ENCODE results near the gene ANO10.
"Not testable (repeated sequence)": the region's sequence is repeated elsewhere in the genome, so short reads cannot be mapped to it uniquely, and the experiment has no call there.

The ANO10 gene

GRCh38 chr3:43559961-43560360 is 61.9 kb downstream of the ANO10 start:
- H3K4me1 ChIP-seq (ENCODE audit: insufficient read depth, insufficient read length) = no peaks in the 10 kb centered on the region
- DNase-seq (ENCODE audit: low read depth, low spot score) = no peak
- 0 out of 2 replicates have a peak, but pooled peaks cover 3% of the 10 kb centered on the region for H3K9me3 ChIP-seq (ENCODE audit: insufficient read depth, low read length)
- H3K9ac ChIP-seq (ENCODE audit: insufficient read length, low read depth) = no peak overlapping the region
- H3K4me3 ChIP-seq (ENCODE audit: insufficient read length, low read depth) = no peak overlapping the region
- peaks cover 18% of the 10 kb centered on the region for H3K36me3 ChIP-seq (ENCODE audit: insufficient read depth, insufficient read length, low read length)
- TF ChIP-seq YY1 (IDR thresholded peaks at IDR 0.05; ENCODE audit: insufficient read depth, insufficient read length) (no peak), SUZ12 (IDR thresholded peaks at IDR 0.05; ENCODE audit: extremely low read depth, insufficient read depth, insufficient read length) (no peak), ZNF274 (IDR thresholded peaks at IDR 0.05; ENCODE audit: low read depth, low read length) (no peak)
- no peaks in the 10 kb centered on the region for H3K27me3 ChIP-seq (ENCODE audit: insufficient read depth, insufficient read length)

- Histone ChIP-seq H3K36me3 (ENCODE audit: insufficient read depth, insufficient read length, low read length) (peaks cover 26% of the 10 kb centered on the region), H3K4me3 (ENCODE audit: insufficient read length, low read depth) (no peak overlapping the region), H3K9me3 (ENCODE audit: insufficient read depth, low read length) (no peaks in the 10 kb centered on the region), H3K27me3 (ENCODE audit: insufficient read depth, insufficient read length) (no peaks in the 10 kb centered on the region), H3K9ac (ENCODE audit: insufficient read length, low read depth) (no peak overlapping the region), H3K4me1 (ENCODE audit: insufficient read depth, insufficient read length) (no peaks in the 10 kb centered on the region)
- no peak for TF ChIP-seq YY1 (IDR thresholded peaks at IDR 0.05; ENCODE audit: insufficient read depth, insufficient read length)
- no peak for TF ChIP-seq SUZ12 (IDR thresholded peaks at IDR 0.05; ENCODE audit: extremely low read depth, insufficient read depth, insufficient read length)
- no peak for TF ChIP-seq ZNF274 (IDR thresholded peaks at IDR 0.05; ENCODE audit: low read depth, low read length)
- no peak for DNase-seq (ENCODE audit: low read depth, low spot score)
Measured at GRCh38 chr3:43558171-43558570, 63.6 kb downstream of the ANO10 start.

- Histone ChIP-seq H3K9ac (ENCODE audit: insufficient read length, low read depth) (no peak overlapping the region), H3K36me3 (ENCODE audit: insufficient read depth, insufficient read length, low read length) (peaks cover 22% of the 10 kb centered on the region), H3K9me3 (ENCODE audit: insufficient read depth, low read length) (no peaks in the 10 kb centered on the region), H3K4me3 (ENCODE audit: insufficient read length, low read depth) (no peak overlapping the region), H3K27me3 (ENCODE audit: insufficient read depth, insufficient read length) (no peaks in the 10 kb centered on the region), H3K4me1 (ENCODE audit: insufficient read depth, insufficient read length) (no peaks in the 10 kb centered on the region)
- no peak for TF ChIP-seq SUZ12 (IDR thresholded peaks at IDR 0.05; ENCODE audit: extremely low read depth, insufficient read depth, insufficient read length)
- TF ChIP-seq ZNF274 (IDR thresholded peaks at IDR 0.05; ENCODE audit: low read depth, low read length) = no peak
- no peak for TF ChIP-seq YY1 (IDR thresholded peaks at IDR 0.05; ENCODE audit: insufficient read depth, insufficient read length)
- DNase-seq (ENCODE audit: low read depth, low spot score) = no peak
Measured at GRCh38 chr3:43549626-43550290, 72.1 kb downstream of the ANO10 start.

GRCh38 chr3:43544277-43544676 is 77.5 kb downstream of the ANO10 start:
- not testable (repeated sequence) for H3K27me3 ChIP-seq (ENCODE audit: insufficient read depth, insufficient read length); H3K4me1 ChIP-seq (ENCODE audit: insufficient read depth, insufficient read length); DNase-seq (ENCODE audit: low read depth, low spot score); H3K9ac ChIP-seq (ENCODE audit: insufficient read length, low read depth); H3K4me3 ChIP-seq (ENCODE audit: insufficient read length, low read depth); H3K9me3 ChIP-seq (ENCODE audit: insufficient read depth, low read length)
- peaks cover 14% of the 10 kb centered on the region for H3K36me3 ChIP-seq (ENCODE audit: insufficient read depth, insufficient read length, low read length)

- Histone ChIP-seq H3K27me3 (ENCODE audit: insufficient read depth, insufficient read length) (no peaks in the 10 kb centered on the region), H3K4me1 (ENCODE audit: insufficient read depth, insufficient read length) (no peaks in the 10 kb centered on the region), H3K9me3 (ENCODE audit: insufficient read depth, low read length) (no peaks in the 10 kb centered on the region), H3K9ac (ENCODE audit: insufficient read length, low read depth) (no peak overlapping the region), H3K4me3 (ENCODE audit: insufficient read length, low read depth) (no peak overlapping the region), H3K36me3 (ENCODE audit: insufficient read depth, insufficient read length, low read length) (peaks cover 3% of the 10 kb centered on the region)
- no peak for DNase-seq (ENCODE audit: low read depth, low spot score)
- TF ChIP-seq SUZ12 (IDR thresholded peaks at IDR 0.05; ENCODE audit: extremely low read depth, insufficient read depth, insufficient read length) = no peak
- no peak for TF ChIP-seq ZNF274 (IDR thresholded peaks at IDR 0.05; ENCODE audit: low read depth, low read length)
- TF ChIP-seq YY1 (IDR thresholded peaks at IDR 0.05; ENCODE audit: insufficient read depth, insufficient read length) = no peak
Measured at GRCh38 chr3:43542328-43543043, 79.3 kb downstream of the ANO10 start.

- Histone ChIP-seq H3K4me1 (ENCODE audit: insufficient read depth, insufficient read length) (no peaks in the 10 kb centered on the region), H3K27me3 (ENCODE audit: insufficient read depth, insufficient read length) (no peaks in the 10 kb centered on the region), H3K36me3 (ENCODE audit: insufficient read depth, insufficient read length, low read length) (peaks cover 3% of the 10 kb centered on the region), H3K4me3 (ENCODE audit: insufficient read length, low read depth) (no peak overlapping the region), H3K9ac (ENCODE audit: insufficient read length, low read depth) (no peak overlapping the region), H3K9me3 (ENCODE audit: insufficient read depth, low read length) (no peaks in the 10 kb centered on the region)
- TF ChIP-seq ZNF274 (IDR thresholded peaks at IDR 0.05; ENCODE audit: low read depth, low read length) = no peak
- no peak for TF ChIP-seq YY1 (IDR thresholded peaks at IDR 0.05; ENCODE audit: insufficient read depth, insufficient read length)
- TF ChIP-seq SUZ12 (IDR thresholded peaks at IDR 0.05; ENCODE audit: extremely low read depth, insufficient read depth, insufficient read length) = no peak
- no peak for DNase-seq (ENCODE audit: low read depth, low spot score)
Measured at GRCh38 chr3:43540624-43541023, 81.2 kb downstream of the ANO10 start.

GRCh38 chr3:43539321-43539720 is 82.5 kb downstream of the ANO10 start:
- peaks cover 3% of the 10 kb centered on the region for H3K36me3 ChIP-seq (ENCODE audit: insufficient read depth, insufficient read length, low read length)
- H3K9ac ChIP-seq (ENCODE audit: insufficient read length, low read depth) = no peak overlapping the region
- no peaks in the 10 kb centered on the region for H3K4me1 ChIP-seq (ENCODE audit: insufficient read depth, insufficient read length)
- no peak overlapping the region for H3K4me3 ChIP-seq (ENCODE audit: insufficient read length, low read depth)
- H3K9me3 ChIP-seq (ENCODE audit: insufficient read depth, low read length) = no peaks in the 10 kb centered on the region
- DNase-seq (ENCODE audit: low read depth, low spot score) = peak; percentile 39
- no peaks in the 10 kb centered on the region for H3K27me3 ChIP-seq (ENCODE audit: insufficient read depth, insufficient read length)
- TF ChIP-seq YY1 (IDR thresholded peaks at IDR 0.05; ENCODE audit: insufficient read depth, insufficient read length) (no peak), SUZ12 (IDR thresholded peaks at IDR 0.05; ENCODE audit: extremely low read depth, insufficient read depth, insufficient read length) (no peak), ZNF274 (IDR thresholded peaks at IDR 0.05; ENCODE audit: low read depth, low read length) (no peak)

Data from NT2/D1 (cell line).